Measurements from ENCODE around the gene PLEKHM1.
"Not testable (repeated sequence)": the region's sequence is repeated elsewhere in the genome, so short reads cannot be mapped to it uniquely, and the experiment has no call there.

- TF ChIP-seq CTCF (conservative IDR thresholded peaks at IDR 0.05; ENCODE audit: low read depth, low read length); USF2 (IDR thresholded peaks at IDR 0.05; ENCODE audit: low read depth, low read length); RAD21 (IDR thresholded peaks at IDR 0.05; ENCODE audit: low read length); MAFK (IDR thresholded peaks at IDR 0.05; ENCODE audit: low read depth, low read length); FOS (IDR thresholded peaks at IDR 0.05; ENCODE audit: low read depth, low read length); POLR2A (IDR thresholded peaks at IDR 0.05; ENCODE audit: low read depth, low read length): not testable (repeated sequence)
Measured at GRCh38 chr17:45469204-45469563, 21.3 kb downstream of the PLEKHM1 start.
